Measurements from ENCODE around the gene GK2.

Gene GK2

GRCh38 chr4:79396794-79397193, 11.2 kb downstream of the GK2 start:
- intact Hi-C loops (cut with DNase I), result no loop called here
- no peak for DNase-seq

- DNase-seq, result no peak
Observed at GRCh38 chr4:79395841-79396240, 12.2 kb downstream of the GK2 start.

GRCh38 chr4:79390890-79391289, 17.1 kb downstream of the GK2 start:
- intact Hi-C loops (cut with DNase I), result no loop called here
- DNase-seq, result no peak

More at GRCh38 chr4:79395841-79396240, 12.2 kb downstream of the GK2 start:
- intact Hi-C loops (cut with DNase I), result no loop called here

GRCh38 chr4:79385641-79386040, 22.4 kb downstream of the GK2 start:
- intact Hi-C loops (cut with DNase I), result no loop called here
- DNase-seq, result no peak

GRCh38 chr4:79381161-79381560, 26.9 kb downstream of the GK2 start:
- no peak for DNase-seq
- intact Hi-C loops (cut with DNase I), result no loop called here

- intact Hi-C loops (cut with DNase I), result no loop called here
- DNase-seq, result no peak
Observed at GRCh38 chr4:79370026-79370425, 38.0 kb downstream of the GK2 start.

GRCh38 chr4:79367096-79367495, 40.9 kb downstream of the GK2 start:
- DNase-seq, result no peak
- intact Hi-C loops (cut with DNase I), result no loop called here

- no peak for DNase-seq
- intact Hi-C loops (cut with DNase I), result no loop called here
Observed at GRCh38 chr4:79366422-79366821, 41.6 kb downstream of the GK2 start.

GRCh38 chr4:79364061-79364460, 44.0 kb downstream of the GK2 start:
- no peak for DNase-seq
- intact Hi-C loops (cut with DNase I), result no loop called here

GRCh38 chr4:79362626-79363025, 45.4 kb downstream of the GK2 start:
- intact Hi-C loops (cut with DNase I), result no loop called here
- no peak for DNase-seq

- intact Hi-C loops (cut with DNase I), result no loop called here
- no peak for DNase-seq
Observed at GRCh38 chr4:79360006-79360405, 48.0 kb downstream of the GK2 start.

- no peak for DNase-seq
- intact Hi-C loops (cut with DNase I), result no loop called here
Observed at GRCh38 chr4:79358438-79358837, 49.6 kb downstream of the GK2 start.

- no peak for DNase-seq
- intact Hi-C loops (cut with DNase I), result no loop called here
Observed at GRCh38 chr4:79357365-79357764, 50.7 kb downstream of the GK2 start.
